Vagina (tissue), 2 donors: ENCODE results near the gene MIS18BP1. TPM values are rescaled to one million over a fixed set of nuclear protein-coding genes. Genes with fewer than 3 reads are reported as not detected.
"Not testable (repeated sequence)": the region's sequence is repeated elsewhere in the genome, so short reads cannot be mapped to it uniquely, and the experiment has no call there.

Experiments
- DNase-seq, 2 donors: peaks; one replicate each; pipeline ENCODE4 v3.0.0-alpha.2; 2017; ENCODE audit errors: extremely low spot score in 2 of 2
- H3K27ac ChIP-seq: fragments of 200-600 bp; sonication (generic); one replicate; pipeline ENCODE4 v1.5.1; 2019
- H3K27me3 ChIP-seq: fragments of 200-600 bp; sonication (generic); one replicate; pipeline ENCODE4 v1.5.1; 2019
- H3K36me3 ChIP-seq, 2 donors: fragments of 200-600 bp; sonication (generic); one replicate each; pipeline ENCODE4 v1.5.1; 2017 to 2019
- H3K4me1 ChIP-seq: fragments of 200-600 bp; sonication (generic); one replicate; pipeline ENCODE4 v1.5.1; 2019
- H3K4me3 ChIP-seq, 2 donors: fragments of 200-600 bp; sonication (generic); 1 replicate in 1 of 2; 2 replicates in 1 of 2; pipeline ENCODE4 v1.5.1; 2016 to 2019
- H3K9me3 ChIP-seq: fragments of 200-600 bp; sonication (generic); one replicate; pipeline ENCODE4 v1.5.1; 2019
- CTCF ChIP-seq, 3 experiments: fragments of 450-650 bp in 2 of 3; fragments of 200-600 bp in 1 of 3; sonication (generic) in 1 of 3; IDR thresholded peaks; one replicate each; pipeline ENCODE4 v1.5.1; 2017 to 2019; ENCODE audit warnings: antibody characterized with exemption in 3 of 3, mild to moderate bottlenecking in 2 of 3, moderate library complexity in 2 of 3
- POLR2A ChIP-seq, 2 donors: fragments of 450-650 bp; IDR thresholded peaks; one replicate each; pipeline ENCODE4 v1.6.1; 2017; ENCODE audit warnings: antibody characterized with exemption in 2 of 2, mild to moderate bottlenecking in 2 of 2, moderate library complexity in 2 of 2
- POLR2AphosphoS5 ChIP-seq, 2 donors: sonication (generic); formaldehyde crosslinking; IDR thresholded peaks; one replicate each; pipeline ENCODE4 v1.9.0; 2017; ENCODE audit warnings: antibody characterized with exemption in 2 of 2, mild to moderate bottlenecking in 2 of 2, low read depth in 1 of 2; ENCODE audit not compliant: insufficient read depth in 1 of 2
- intact Hi-C: fragments of 100-400 bp; cut with DNase I; formaldehyde crosslinking; loops from one replicate; pipeline ENCODE4 v1.15.1; 2023
- total RNA-seq: library from RNA; depleted of rRNA; stranded (reverse); fragments of >200 nt; gene quantifications from one replicate; pipeline ENCODE4 v1.2.3, GENCODE V29; 2016

Gene MIS18BP1
- total RNA-seq, result 18.7 TPM

DNA sequence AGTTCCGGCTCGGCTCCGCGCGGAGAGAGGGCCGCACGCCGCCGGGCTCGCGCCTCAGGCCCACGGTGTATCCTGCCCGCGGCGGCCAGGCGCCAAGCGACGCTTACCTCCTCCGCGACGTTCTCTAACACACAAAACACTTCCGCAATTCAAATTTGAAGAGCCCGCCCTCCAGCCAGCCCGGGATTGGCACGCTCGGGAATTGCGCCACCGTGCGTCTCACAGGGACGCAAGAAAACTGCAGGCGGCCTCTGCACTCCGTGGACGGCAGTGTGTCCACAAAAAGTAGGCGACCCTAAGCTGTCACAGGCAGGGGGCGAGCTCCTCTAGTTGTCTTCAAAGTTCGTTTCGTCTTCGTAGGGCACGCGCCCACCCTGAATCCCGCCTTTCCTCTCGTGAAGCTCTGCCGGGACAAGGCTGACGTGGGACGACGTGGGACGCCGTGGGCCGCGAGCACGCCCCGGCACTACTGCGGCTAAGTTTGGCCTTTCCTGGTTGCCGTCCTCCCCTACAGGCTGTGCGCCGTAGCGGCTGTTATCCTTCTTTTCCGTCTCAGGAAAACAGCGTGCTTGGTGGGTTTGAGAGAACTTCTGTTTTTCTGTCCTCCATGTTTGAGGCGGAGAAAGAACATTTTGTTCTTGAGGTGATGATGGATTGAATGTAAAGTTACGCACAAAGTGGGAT, at the start of gene MIS18BP1:
MIS18BP1 (minus strand) TSS at position 133 of the 684 bp plus-strand sequence. CDS start 5,916 bp downstream, outside the sequence.
- H3K4me3 ChIP-seq, result peak within 1 kb of the TSS; percentile 44 to 67
- peaks cover 4% of the 10 kb centered on the region for H3K9me3 ChIP-seq
- H3K27ac ChIP-seq, result peak within 1 kb of the TSS; percentile 92
- H3K36me3 ChIP-seq, result no peaks in the 10 kb centered on the region
- TF ChIP-seq POLR2AphosphoS5 (IDR thresholded peaks at IDR 0.05; ENCODE audit: insufficient read depth in 1 of 2, low read depth in 1 of 2) (peak; percentile 76 to 89), POLR2A (IDR thresholded peaks at IDR 0.05) (peak in 1 of 2 donors; percentile 39), CTCF (IDR thresholded peaks at IDR 0.05) (peak; percentile 1 to 70 (median 69))
- no peaks in the 10 kb centered on the region for H3K27me3 ChIP-seq
- DNase-seq, result peak; percentile 96 to 97
- H3K4me1 ChIP-seq, result peaks cover 41% of the 10 kb centered on the region
- intact Hi-C loops, result loop anchor here (10.0 kb wide), 2 partner anchors 118 to 338 kb away; partner anchors contain the start of genes FANCM and FKBP3

- H3K9me3 ChIP-seq, result no peaks in the 10 kb centered on the region
- no peaks in the 10 kb centered on the region for H3K36me3 ChIP-seq
- no peak overlapping the region for H3K27ac ChIP-seq
- DNase-seq, result no peak
- no peaks in the 10 kb centered on the region for H3K4me1 ChIP-seq
- intact Hi-C loops, result no loop called here
- TF ChIP-seq CTCF (IDR thresholded peaks at IDR 0.05), result no peak
- no peak for TF ChIP-seq POLR2AphosphoS5 (IDR thresholded peaks at IDR 0.05; ENCODE audit: insufficient read depth in 1 of 2, low read depth in 1 of 2)
- no peak for TF ChIP-seq POLR2A (IDR thresholded peaks at IDR 0.05)
- no peaks in the 10 kb centered on the region for H3K27me3 ChIP-seq
- H3K4me3 ChIP-seq, result no peak overlapping the region
These were observed 45.6 kb upstream of the MIS18BP1 start for GRCh38 chr14:45298423-45299117.

DNA sequence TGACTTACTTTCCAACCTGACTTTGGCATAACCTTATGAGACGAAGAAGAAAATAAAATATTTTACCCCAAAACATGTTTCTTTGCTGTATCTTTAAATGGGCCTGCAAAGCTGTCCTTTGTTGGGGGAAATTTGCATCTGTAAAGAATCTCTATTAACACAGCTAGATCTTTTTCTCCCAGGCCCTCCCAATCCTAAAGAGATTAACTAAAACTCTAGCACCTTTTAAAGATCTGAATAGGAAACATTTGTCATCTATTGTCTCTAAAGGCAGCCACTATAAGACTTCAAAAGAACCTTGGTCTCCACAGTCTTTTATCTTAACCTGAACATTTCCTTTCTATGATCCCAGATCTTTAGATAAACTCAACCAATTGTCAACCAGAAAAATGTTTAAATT, 41.8 kb upstream of the MIS18BP1 start:
- H3K36me3 ChIP-seq, H3K27ac ChIP-seq, intact Hi-C loops, H3K4me3 ChIP-seq, H3K4me1 ChIP-seq, H3K27me3 ChIP-seq, H3K9me3 ChIP-seq, DNase-seq: not testable (repeated sequence)

- no peak overlapping the region for H3K27ac ChIP-seq
- TF ChIP-seq POLR2A (IDR thresholded peaks at IDR 0.05), result no peak
- no peak for TF ChIP-seq CTCF (IDR thresholded peaks at IDR 0.05)
- no peak for TF ChIP-seq POLR2AphosphoS5 (IDR thresholded peaks at IDR 0.05; ENCODE audit: insufficient read depth in 1 of 2, low read depth in 1 of 2)
- H3K4me1 ChIP-seq, result no peaks in the 10 kb centered on the region
- intact Hi-C loops, result no loop called here
- H3K36me3 ChIP-seq, result no peaks in the 10 kb centered on the region
- no peaks in the 10 kb centered on the region for H3K27me3 ChIP-seq
- no peak overlapping the region for H3K4me3 ChIP-seq
- DNase-seq, result no peak
- no peaks in the 10 kb centered on the region for H3K9me3 ChIP-seq
These were observed 37.5 kb upstream of the MIS18BP1 start for GRCh38 chr14:45290547-45290946.

- DNase-seq, result no peak
- intact Hi-C loops, result no loop called here
- Histone ChIP-seq H3K36me3 (no peaks in the 10 kb centered on the region), H3K9me3 (no peaks in the 10 kb centered on the region), H3K4me1 (no peaks in the 10 kb centered on the region), H3K27me3 (no peaks in the 10 kb centered on the region), H3K4me3 (no peak overlapping the region), H3K27ac (no peak overlapping the region)
- no peak for TF ChIP-seq POLR2AphosphoS5 (IDR thresholded peaks at IDR 0.05; ENCODE audit: insufficient read depth in 1 of 2, low read depth in 1 of 2)
- no peak for TF ChIP-seq POLR2A (IDR thresholded peaks at IDR 0.05)
- TF ChIP-seq CTCF (IDR thresholded peaks at IDR 0.05), result no peak
These were observed 34.6 kb upstream of the MIS18BP1 start for GRCh38 chr14:45287610-45288009.
